Measurements from ENCODE around the gene PATJ.

DNA sequence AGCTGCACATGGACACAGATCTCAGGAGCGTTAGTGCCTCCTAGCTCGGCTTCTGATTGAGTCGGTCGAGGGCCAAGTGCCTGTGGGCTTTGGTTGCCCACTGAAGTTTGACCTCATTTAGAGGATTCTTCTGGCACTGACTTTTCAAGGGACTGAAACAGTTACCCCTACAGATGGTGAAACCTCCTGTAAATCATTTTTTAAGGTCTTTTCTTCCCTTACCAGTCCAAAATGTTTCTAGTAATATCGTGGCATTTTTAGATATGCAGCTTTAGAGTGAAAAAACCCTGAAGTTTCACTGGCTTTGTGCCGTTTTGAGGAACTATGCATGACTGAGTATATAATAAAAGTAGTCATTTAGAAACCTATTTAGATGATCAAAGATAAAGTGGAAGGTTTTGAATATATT lies 417.7 kb downstream of the PATJ start:
- TF ChIP-seq NRF1 (IDR thresholded peaks at IDR 0.05; ENCODE audit: low read depth, low read length) (no peak), SMC3 (IDR thresholded peaks at IDR 0.05; ENCODE audit: low read depth, low read length) (no peak), GATA2 (CRISPR knock-in tag; IDR thresholded peaks at IDR 0.05) (no peak), CTCF (IDR thresholded peaks at IDR 0.05) (no peak), PBX3 (IDR thresholded peaks at IDR 0.05) (no peak), JUND (IDR thresholded peaks at IDR 0.05) (no peak), TEAD4 (IDR thresholded peaks at IDR 0.05; ENCODE audit: borderline replicate concordance, insufficient read depth) (no peak), MAX (IDR thresholded peaks at IDR 0.05; ENCODE audit: low read depth) (no peak), USF2 (IDR thresholded peaks at IDR 0.05; ENCODE audit: borderline replicate concordance, low read depth, low read length) (no peak), ELF1 (IDR thresholded peaks at IDR 0.05) (no peak), GABPA (IDR thresholded peaks at IDR 0.05; ENCODE audit: low read depth) (no peak)
- TF ChIP-seq, protein P1, sequence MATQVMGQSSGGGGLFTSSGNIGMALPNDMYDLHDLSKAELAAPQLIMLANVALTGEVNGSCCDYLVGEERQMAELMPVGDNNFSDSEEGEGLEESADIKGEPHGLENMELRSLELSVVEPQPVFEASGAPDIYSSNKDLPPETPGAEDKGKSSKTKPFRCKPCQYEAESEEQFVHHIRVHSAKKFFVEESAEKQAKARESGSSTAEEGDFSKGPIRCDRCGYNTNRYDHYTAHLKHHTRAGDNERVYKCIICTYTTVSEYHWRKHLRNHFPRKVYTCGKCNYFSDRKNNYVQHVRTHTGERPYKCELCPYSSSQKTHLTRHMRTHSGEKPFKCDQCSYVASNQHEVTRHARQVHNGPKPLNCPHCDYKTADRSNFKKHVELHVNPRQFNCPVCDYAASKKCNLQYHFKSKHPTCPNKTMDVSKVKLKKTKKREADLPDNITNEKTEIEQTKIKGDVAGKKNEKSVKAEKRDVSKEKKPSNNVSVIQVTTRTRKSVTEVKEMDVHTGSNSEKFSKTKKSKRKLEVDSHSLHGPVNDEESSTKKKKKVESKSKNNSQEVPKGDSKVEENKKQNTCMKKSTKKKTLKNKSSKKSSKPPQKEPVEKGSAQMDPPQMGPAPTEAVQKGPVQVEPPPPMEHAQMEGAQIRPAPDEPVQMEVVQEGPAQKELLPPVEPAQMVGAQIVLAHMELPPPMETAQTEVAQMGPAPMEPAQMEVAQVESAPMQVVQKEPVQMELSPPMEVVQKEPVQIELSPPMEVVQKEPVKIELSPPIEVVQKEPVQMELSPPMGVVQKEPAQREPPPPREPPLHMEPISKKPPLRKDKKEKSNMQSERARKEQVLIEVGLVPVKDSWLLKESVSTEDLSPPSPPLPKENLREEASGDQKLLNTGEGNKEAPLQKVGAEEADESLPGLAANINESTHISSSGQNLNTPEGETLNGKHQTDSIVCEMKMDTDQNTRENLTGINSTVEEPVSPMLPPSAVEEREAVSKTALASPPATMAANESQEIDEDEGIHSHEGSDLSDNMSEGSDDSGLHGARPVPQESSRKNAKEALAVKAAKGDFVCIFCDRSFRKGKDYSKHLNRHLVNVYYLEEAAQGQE (IDR thresholded peaks at IDR 0.05; ENCODE audit: low read depth, low read length), result no peak

Measured in SK-N-SH (cell line).